HG02938 (cell line): ENCODE data around the gene NTNG2.

Experiments
- ATAC-seq: cut with Tn5 transposase; IDR thresholded peaks from one replicate; pipeline ENCODE4 v1.9.1; 2021; ENCODE audit warnings: mild to moderate bottlenecking, moderate library complexity; ENCODE audit not compliant: unreplicated experiment

Gene NTNG2

DNA sequence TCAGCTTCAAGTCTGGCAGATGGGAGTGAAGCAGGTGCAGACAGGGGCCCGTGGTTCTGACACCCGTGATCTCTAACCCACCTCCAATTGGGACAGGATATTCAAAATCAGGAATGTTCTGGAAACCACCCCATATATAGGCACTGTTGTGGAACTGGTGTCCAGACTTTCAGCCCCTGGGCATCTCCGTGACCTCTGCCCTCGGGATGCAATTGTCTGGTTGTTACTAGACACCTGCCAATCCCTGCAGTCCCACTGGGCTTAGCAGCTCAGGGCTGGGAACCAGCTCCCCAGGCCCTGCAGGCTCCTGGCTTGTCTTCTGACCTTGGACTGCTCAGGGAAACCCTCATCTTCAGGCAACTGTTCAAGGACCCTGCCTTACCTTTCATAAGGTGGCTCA lies 38.8 kb downstream of the NTNG2 start:
- no peak for ATAC-seq

- no peak for ATAC-seq
Measured at GRCh38 chr9:132201139-132201538, 39.3 kb downstream of the NTNG2 start.

- no peak for ATAC-seq
Measured at GRCh38 chr9:132201780-132202703, 40.2 kb downstream of the NTNG2 start.

- ATAC-seq, result no peak
Measured at GRCh38 chr9:132204883-132205282, 43.0 kb downstream of the NTNG2 start.

DNA sequence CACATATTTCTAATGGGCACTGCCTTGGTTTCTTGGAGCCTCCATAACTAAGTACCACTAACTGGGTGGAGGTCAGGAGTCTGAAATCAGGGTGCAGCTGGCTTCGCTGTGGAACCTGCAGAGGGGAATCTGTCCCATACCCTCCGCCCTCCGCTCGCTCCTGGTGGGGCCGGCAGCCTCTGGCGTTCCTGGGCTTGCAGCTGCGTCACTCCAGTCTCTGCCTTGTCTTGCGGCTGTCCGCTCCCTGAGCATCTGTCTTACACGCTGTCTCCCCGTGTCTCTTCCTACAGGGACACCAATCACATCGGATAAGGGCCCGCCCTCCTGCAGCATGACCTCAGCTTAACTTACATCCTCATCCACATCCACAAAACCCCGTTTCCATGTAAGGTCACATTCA lies 45.4 kb downstream of the NTNG2 start:
- ATAC-seq, result no peak

DNA sequence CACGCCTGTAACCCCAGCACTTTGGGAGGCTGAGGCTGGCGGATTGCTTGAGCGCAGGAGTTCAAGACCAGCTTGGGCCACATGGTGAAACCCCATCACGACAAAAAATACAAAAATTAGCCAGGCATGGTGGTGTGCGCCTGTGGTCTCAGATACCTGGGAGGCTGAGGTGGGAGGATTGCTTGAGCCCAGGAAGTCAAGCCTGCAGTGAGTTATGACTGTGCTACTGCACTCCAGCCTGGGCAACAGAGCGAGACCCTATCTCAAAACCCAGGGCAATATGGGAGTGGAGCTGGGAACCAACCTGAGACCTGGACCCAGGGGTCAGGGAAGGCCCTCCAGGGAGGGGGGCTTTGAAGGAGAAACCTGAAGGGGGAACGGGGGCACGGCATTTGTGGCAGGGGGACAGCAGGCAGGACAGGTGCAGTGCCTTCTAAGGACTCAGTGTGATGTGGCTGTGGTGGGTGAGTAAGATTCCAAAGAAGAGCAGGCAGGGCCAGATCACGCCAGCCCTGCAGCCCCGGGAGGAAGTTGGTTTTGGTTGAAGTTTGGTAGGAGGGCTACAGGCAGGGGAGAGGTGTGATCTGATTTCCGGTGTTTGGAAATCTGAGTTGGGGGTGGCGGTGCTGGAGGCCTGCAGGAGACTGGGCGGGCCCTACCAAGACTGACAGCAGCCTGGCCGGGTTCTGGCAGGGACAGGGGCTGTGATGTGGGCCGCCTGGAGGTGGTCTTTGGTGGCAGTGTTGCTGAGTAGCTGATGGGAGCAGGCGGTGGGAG lies 46.2 kb downstream of the NTNG2 start:
- no peak for ATAC-seq

DNA sequence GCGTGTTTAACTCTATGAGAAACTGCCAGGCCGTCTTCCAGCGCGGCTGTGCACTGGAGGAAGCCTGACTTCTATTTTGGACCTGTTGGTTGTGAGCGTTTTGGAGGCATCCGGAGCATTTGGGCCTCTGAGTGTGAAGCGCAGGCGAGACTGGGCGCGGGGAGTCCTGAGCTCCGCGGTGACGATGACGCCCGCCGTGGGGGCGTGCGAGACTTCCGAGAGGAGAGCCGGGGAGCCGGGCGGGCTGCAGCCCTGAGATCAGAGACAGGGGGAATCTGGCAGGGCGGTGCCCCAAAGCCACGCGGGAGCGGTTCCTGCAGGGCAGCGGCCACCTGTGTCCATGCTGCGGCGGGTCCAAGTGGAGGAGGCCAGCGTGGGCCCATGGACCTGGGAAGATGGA lies 47.4 kb downstream of the NTNG2 start:
- no peak for ATAC-seq

DNA sequence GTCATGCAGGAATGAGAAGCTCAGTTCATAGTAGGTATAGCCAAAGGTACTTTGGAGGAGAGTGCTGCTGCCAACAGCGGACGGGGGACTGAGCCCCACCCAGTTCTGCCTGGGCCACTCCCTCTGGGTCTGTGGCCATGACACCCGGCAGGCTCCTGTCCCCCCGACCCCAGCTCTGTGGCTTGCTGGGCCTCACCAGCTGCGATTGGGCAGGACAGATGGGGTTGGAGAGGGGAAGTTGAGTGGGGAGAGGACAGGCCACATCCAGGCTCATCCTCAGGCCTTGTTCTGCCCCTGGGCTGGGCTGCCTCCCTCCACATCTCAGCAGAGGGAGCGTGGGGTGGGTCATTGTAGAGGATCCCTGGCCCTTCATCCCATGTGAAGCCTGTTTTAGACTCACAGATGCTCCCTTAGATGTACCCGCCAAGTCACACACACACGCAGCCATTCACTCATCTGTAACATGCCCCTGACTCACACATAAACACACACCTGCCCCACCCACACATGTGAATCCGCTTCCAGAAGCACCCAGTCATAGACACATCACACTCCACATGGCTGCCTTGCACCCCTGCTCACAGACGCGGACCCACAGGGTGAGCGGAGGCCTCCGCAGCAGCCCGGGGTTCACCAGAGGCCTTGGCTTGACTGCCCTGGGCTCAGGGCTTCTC lies 48.8 kb downstream of the NTNG2 start:
- ATAC-seq, result no peak

DNA sequence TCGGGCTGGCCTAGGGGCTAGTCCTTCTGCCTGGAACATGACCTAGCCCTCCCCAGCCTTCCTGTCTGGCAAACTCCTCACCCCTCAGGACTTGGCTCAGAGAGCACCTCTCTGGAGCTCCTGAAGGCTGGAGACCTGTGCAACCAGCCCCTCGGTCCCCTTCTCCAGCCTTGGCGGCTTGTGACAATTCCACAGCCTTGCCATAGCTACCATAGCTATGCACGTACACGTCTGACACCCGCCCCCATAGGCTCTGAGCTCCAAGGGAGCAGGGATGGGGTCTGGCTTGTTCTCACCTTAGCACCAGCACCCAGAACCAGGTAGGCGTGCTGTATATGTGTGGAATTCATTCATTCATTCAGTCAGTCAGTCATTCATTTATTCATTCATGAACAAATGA lies 49.7 kb downstream of the NTNG2 start:
- ATAC-seq, result no peak

DNA sequence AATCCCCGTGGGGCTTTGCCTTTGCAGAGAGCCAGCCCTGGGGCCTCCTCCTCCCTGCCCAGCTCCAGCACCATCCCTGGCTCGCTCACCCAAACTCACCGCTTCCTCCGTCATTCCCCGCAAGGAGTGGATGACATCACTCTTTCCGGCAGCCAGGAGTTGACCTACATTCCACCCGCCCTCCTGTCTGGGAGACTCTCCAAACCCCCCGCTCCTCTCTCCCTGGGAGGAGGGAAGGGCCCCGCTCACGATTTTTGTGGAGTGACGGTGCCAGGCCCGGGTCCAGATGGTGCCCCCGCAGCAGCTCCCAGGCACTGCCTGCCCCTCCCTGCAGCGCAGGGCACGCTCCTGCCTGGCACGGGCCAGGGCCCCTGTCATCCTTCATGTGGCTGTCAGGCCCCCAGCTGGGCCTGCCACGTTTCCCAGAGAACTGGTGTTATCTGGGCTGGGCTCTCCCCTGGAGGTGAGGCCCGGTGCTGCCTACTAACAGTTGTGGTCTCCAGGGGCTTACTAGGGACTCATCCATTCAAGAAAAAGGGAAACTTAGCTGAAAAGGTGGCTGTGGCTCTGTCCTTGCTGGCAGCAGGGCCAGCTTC lies 52.3 kb downstream of the NTNG2 start:
- ATAC-seq, result no peak

DNA sequence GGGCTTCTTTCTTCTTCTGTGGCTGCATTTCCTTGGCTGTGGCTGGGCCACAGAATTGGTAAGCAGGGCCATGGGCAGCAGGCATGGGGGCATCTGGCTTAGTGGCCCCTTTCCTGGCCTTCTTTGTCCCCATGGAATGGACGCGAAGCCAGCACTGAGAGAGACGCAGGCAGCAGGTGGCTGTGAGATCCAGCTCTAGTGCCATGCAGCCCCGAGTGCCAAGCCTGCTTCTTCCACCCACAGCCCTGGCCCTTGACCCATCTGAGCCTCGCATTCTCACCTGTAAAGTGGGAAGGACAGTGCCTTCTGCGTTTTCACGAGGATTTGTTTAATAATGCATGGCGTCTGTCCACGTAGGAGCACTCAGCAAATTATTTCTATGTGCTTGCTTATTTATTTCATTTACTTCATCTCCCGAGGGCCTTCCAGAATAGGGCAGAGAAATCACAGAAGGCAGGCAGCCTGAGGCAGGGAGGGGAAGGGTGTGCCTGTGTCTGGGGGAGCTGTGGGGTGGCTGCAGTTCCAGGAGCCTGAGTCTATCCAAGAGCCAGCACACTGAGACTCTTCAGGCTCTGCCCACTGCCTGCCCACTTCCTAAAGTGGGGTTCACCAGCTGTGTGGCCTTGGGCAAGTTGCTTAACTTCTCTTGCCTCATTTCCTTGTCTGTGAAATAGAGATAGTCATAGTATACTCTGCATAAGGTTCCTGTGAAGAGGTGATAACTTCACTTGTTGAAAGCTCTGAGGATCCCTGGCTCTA lies 55.2 kb downstream of the NTNG2 start:
- ATAC-seq, result no peak

GRCh38 chr9:132218208-132218607 lies 56.4 kb downstream of the NTNG2 start:
- no peak for ATAC-seq

- ATAC-seq, result no peak
Measured at GRCh38 chr9:132221941-132222340, 60.1 kb downstream of the NTNG2 start.

DNA sequence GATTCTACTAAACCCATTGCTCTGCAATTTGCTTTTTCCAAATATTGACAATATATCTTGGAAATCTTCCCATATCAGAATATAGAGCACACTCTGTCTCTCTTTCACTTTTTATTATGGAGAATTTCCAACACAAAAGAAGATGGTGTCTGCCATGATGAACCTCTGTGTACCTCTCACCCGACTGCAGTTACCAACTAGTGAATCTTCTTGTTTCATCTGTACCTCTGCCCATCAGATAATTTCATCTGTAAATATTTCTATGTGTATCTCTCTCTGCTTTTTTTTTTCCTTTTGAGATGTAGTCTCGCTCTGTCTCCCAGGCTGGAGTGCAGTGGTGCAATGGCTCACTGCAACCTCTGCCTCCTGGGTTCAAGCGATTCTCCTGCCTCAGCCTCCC lies 62.8 kb downstream of the NTNG2 start:
- no peak for ATAC-seq

DNA sequence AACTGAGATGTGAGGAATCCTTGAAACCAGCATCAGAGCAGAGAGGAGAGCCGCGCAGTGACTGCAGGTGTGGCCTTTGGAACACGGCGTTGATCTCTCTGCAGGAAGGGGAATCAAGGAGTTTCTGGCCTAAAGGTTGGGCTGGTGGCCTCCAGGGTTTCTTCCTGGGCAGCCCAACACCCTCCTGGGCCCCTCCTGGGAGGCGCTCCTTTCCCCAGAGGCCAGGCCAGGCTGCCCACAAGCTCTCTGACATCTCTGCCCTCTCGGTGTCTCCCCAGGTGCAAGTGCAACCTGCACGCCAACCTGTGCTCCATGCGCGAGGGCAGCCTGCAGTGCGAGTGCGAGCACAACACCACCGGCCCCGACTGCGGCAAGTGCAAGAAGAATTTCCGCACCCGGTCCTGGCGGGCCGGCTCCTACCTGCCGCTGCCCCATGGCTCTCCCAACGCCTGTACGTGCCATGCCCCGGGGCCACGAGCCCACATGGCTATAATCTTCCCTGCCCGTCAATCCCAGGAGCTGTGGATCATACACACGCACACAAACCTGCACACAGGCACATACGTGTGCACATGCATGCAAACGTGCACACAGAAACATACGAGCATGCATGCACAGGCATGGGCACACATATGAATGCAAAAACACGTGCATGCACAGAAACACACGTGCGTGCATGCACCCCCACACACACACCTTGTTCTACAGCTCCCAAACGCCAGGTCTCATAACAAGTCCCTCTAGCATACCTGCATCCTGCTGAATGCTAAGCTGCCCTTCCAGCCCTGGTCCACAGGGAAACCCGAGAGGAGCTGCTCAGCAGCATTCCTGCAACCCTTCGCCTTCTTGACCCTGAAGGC lies 64.9 kb downstream of the NTNG2 start:
- ATAC-seq, result no peak

DNA sequence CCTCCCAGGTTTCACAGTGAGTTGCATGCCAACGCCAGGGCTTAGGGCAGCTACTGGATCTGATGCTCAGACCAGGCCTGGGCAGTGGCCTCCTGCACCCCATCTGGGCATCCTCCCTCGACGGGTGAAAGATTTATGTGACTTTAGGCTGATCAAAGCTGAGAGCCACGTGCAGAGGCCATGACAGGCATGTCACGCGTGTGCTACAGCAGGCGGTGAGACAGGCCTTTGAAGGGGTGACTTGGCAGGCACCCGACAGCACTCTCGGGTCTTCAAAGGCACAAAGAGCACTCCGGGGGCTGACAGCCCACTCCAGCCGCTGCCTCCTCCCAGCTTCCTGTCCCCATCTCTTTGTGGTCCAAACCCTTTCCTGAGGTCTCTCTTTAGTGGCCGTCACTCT lies 66.2 kb downstream of the NTNG2 start:
- ATAC-seq, result no peak

DNA sequence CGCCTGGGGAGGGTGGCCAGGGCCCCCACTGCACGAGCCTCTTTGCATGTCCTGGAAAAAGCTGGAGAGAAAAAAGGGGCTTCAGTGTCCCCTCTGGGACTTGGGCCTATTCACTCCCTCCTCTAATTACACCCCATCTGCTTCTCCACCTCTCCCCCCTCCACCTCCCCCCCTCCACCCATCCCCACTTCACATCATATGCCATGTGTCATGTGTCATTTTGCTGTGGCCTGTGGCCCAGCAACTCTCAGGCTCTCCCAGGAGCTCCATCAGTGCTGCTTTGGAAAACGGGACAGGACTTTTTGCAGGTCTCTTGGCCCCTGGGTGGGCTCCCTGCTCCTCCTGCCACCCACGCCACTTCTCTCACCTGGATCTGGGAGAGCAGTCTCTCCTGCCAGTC lies 68.7 kb downstream of the NTNG2 start:
- no peak for ATAC-seq

DNA sequence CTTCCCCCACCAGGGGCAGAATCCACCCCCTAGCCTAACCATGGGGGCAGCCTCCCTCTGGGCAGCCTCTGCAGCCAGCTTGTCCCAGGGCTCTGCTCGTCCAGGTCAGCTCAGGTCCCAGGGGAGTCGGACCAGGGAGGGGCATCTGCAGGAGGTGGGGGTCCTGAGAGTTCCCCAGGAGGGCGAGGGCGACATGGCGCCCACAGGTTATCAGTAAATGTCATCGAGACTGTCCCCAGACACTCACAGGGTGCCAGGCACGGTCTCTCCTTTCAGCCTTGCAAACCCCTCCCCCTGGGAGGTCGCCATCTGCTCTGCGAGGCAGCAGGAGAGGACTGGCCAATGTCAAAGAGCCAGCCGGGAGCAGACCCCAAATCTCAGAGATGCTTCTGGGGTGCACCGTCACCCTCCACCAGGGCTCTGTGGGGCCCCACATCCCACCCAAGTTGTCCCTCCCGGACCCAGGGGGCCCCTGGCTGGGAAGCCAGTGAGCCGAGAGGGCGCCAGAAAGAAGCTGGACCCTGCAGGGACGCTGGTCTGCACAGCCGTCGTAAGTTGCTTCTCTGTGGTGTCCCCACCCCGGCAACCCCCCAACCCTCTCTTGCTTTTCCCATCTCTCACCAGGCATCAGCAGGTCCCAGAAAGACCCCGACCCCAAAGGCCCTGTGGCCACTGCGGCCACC lies 69.3 kb downstream of the NTNG2 start:
- no peak for ATAC-seq

GRCh38 chr9:132232522-132232921 lies 70.7 kb downstream of the NTNG2 start:
- ATAC-seq, result no peak
